ENCODE measurements around the gene ENDOD1. TPM values are rescaled to one million over a fixed set of nuclear protein-coding genes. Genes with fewer than 3 reads are reported as not detected.

The ENDOD1 gene, protein sequence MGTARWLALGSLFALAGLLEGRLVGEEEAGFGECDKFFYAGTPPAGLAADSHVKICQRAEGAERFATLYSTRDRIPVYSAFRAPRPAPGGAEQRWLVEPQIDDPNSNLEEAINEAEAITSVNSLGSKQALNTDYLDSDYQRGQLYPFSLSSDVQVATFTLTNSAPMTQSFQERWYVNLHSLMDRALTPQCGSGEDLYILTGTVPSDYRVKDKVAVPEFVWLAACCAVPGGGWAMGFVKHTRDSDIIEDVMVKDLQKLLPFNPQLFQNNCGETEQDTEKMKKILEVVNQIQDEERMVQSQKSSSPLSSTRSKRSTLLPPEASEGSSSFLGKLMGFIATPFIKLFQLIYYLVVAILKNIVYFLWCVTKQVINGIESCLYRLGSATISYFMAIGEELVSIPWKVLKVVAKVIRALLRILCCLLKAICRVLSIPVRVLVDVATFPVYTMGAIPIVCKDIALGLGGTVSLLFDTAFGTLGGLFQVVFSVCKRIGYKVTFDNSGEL
- polyA plus RNA-seq (2011; rRNA removed) (8.1 and 8.3 TPM in 2 replicates), polyA plus RNA-seq (2017; fragmentation: RNase III; extraction: RNeasy Plus Mini Kit Qiagen cat#74134 plus additional on column Dnase treatment) (8.0 to 8.8 TPM (median 8.6 TPM) in 3 replicates), polyA minus RNA-seq (2011; rRNA and poly(A)+ RNA removed) (7.4 and 7.6 TPM in 2 replicates)
- 3.3 and 4.0 TPM in 2 replicates for polyA plus RNA-seq (2012; cell fraction: cytosol; rRNA removed)
- polyA plus RNA-seq (2012; cell fraction: nucleus; rRNA removed) = 2.9 and 3.1 TPM in 2 replicates

DNA sequence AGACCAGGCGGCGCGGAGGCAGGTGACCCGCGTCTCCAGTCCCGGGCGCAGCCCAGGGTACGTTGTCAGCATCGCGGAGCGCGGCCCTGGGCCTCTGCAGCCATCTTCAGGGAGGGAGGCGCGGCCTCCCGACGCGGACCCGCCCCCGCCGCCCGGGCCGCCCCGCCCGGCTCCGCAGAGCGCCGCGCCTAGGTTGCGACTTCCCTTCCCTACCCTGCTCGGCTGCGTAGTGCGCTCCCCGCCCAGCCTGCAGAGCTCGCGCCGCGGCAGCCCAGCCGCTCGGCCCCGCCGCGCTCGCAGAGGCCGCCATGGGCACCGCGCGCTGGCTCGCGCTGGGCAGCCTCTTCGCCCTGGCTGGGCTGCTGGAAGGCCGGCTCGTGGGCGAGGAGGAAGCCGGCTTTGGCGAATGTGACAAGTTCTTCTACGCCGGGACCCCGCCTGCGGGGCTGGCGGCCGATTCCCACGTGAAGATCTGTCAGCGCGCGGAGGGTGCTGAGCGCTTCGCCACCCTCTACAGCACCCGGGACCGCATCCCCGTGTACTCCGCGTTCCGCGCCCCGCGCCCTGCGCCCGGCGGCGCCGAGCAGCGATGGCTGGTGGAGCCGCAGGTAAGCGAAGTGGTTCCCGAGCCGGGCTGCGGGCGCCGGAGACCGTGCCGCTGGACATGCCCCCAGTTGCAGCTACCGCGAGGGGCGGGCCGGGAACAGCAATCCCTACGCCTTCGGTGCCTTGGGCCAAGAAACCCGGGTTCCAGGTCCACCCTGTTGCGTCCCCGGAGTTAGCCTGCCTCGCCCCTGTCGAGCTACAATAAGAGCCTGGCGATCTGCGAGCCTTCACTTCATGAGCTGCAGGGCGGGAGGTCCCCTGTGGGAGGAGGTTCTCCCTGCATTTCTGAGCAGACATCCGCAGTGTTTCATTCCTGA is at the start of gene ENDOD1:
Gene ENDOD1, plus strand, starts transcription at position 227 of the 923 bp plus-strand sequence. Its CDS starts 82 bp downstream, at position 309.
- DNase-seq (ENCODE audit: low read depth in 1 of 2, low spot score in 1 of 2) (peak; percentile 45 to 75), FAIRE-seq (no peak), ATAC-seq (peak; percentile 92 to 95)
- Histone ChIP-seq H3K4me1 (peaks cover 24% of the 10 kb centered on the region), H3K4me3 (peak within 1 kb of the TSS; percentile 80), H3K27ac (peak within 1 kb of the TSS; percentile 84 to 96), H3K4me2 (peak within 1 kb of the TSS; percentile 84), H3K9me3 (no peaks in the 10 kb centered on the region)
- TF ChIP-seq JUN (IDR thresholded peaks at IDR 0.05) = peak in 1 of 2 experiments; percentile 67; a peak in 3 of 5 replicates
- no peak for TF ChIP-seq RARB (CRISPR knock-in tag; IDR thresholded peaks at IDR 0.05)
- peak; percentile 74 for TF ChIP-seq POLR2A (IDR thresholded peaks at IDR 0.05; ENCODE audit: low read length)
- no peak for TF ChIP-seq SREBF2 (IDR thresholded peaks at IDR 0.05)
- TF ChIP-seq, protein P1, sequence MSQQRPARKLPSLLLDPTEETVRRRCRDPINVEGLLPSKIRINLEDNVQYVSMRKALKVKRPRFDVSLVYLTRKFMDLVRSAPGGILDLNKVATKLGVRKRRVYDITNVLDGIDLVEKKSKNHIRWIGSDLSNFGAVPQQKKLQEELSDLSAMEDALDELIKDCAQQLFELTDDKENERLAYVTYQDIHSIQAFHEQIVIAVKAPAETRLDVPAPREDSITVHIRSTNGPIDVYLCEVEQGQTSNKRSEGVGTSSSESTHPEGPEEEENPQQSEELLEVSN (IDR thresholded peaks at IDR 0.05; ENCODE audit: borderline replicate concordance, low read depth) = 0 out of 2 replicates have a peak, but pooled peaks have one; percentile 32
- TF ChIP-seq, protein P2, sequence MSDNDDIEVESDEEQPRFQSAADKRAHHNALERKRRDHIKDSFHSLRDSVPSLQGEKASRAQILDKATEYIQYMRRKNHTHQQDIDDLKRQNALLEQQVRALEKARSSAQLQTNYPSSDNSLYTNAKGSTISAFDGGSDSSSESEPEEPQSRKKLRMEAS (IDR thresholded peaks at IDR 0.05) = 0 out of 2 replicates have a peak, but pooled peaks have one; percentile 19
- TF ChIP-seq, protein P3, sequence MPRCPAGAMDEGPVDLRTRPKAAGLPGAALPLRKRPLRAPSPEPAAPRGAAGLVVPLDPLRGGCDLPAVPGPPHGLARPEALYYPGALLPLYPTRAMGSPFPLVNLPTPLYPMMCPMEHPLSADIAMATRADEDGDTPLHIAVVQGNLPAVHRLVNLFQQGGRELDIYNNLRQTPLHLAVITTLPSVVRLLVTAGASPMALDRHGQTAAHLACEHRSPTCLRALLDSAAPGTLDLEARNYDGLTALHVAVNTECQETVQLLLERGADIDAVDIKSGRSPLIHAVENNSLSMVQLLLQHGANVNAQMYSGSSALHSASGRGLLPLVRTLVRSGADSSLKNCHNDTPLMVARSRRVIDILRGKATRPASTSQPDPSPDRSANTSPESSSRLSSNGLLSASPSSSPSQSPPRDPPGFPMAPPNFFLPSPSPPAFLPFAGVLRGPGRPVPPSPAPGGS (IDR thresholded peaks at IDR 0.05) = peak; percentile 33; the same call in 1 of the 3 replicates
- TF ChIP-seq CHD4 (IDR thresholded peaks at IDR 0.05; ENCODE audit: borderline replicate concordance) = no peak
- ChIA-PET CTCF (interaction anchor here (0.6 to 2.5 kb wide), 9 partner anchors 13 to 684 kb away, joined by 3 to 7 read pairs (median 5); partner anchors contain the start of gene SRSF8), POLR2A (interaction anchor here (1.0 to 2.2 kb wide), 3 partner anchors 14 to 22 kb away, joined by 5 to 29 read pairs (median 6); partner anchors contain the start of gene SRSF8)
- no CpG with 5 or more reads among the region's 106 CpGs for WGBS (ENCODE audit: missing lambda C conversion rate)

DNA sequence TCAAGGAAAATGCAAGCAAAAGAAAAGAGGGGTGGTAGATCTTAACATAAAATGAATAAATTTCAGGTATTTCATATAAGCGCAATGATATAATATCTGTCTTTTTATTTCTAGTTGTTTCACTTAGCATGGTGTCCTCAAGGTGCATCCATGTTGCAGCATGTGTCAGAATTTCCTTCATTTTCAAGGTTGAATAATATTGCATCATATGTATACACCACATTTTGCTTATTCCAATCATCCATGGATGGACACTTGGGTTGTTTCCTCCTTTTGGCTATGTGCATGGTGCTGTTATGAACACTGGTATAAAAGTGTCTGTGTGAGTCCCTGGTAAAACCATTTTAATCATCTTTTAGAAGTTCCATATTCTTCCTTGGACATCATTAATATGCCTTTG is 47.4 kb upstream of the ENDOD1 start:
- DNase-seq (ENCODE audit: low read depth in 1 of 2, low spot score in 1 of 2) (no peak), FAIRE-seq (no peak), ATAC-seq (no peak)
- Histone ChIP-seq H3K4me1 (no peaks in the 10 kb centered on the region), H3K4me3 (no peak overlapping the region), H3K27ac (no peak overlapping the region), H3K4me2 (no peak overlapping the region), H3K9me3 (no peaks in the 10 kb centered on the region)
- TF ChIP-seq, protein P4, sequence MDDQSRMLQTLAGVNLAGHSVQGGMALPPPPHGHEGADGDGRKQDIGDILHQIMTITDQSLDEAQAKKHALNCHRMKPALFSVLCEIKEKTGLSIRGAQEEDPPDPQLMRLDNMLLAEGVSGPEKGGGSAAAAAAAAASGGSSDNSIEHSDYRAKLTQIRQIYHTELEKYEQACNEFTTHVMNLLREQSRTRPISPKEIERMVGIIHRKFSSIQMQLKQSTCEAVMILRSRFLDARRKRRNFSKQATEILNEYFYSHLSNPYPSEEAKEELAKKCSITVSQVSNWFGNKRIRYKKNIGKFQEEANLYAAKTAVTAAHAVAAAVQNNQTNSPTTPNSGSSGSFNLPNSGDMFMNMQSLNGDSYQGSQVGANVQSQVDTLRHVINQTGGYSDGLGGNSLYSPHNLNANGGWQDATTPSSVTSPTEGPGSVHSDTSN (IDR thresholded peaks at IDR 0.05) = no peak
- TF ChIP-seq RAD21 (conservative IDR thresholded peaks at IDR 0.05 in 1 of 2, IDR thresholded peaks at IDR 0.05 in 1 of 2) (no peak), EHMT2 (IDR thresholded peaks at IDR 0.05; ENCODE audit: low read depth) (no peak), ZC3H11A (IDR thresholded peaks at IDR 0.05) (no peak), HEYL (CRISPR knock-in tag; IDR thresholded peaks at IDR 0.05) (no peak), TFCP2L1 (CRISPR knock-in tag; IDR thresholded peaks at IDR 0.05) (no peak), FOXS1 (CRISPR knock-in tag; IDR thresholded peaks at IDR 0.05) (no peak), CBX8 (IDR thresholded peaks at IDR 0.05) (no peak), ZSCAN20 (CRISPR knock-in tag; IDR thresholded peaks at IDR 0.05) (no peak), CEBPB (IDR thresholded peaks at IDR 0.05) (no peak), NFE2L2 (conservative IDR thresholded peaks at IDR 0.05; ENCODE audit: low read length) (no peak), CBX2 (IDR thresholded peaks at IDR 0.05; ENCODE audit: borderline replicate concordance, low read depth) (no peak), HOXB13 (CRISPR knock-in tag; IDR thresholded peaks at IDR 0.05; ENCODE audit: low read depth) (no peak), SREBF2 (IDR thresholded peaks at IDR 0.05) (no peak), EP300 (IDR thresholded peaks at IDR 0.05) (no peak), MAFK (IDR thresholded peaks at IDR 0.05; ENCODE audit: partially characterized antibody) (no peak), JUNB (IDR thresholded peaks at IDR 0.05) (no peak), HDAC2 (IDR thresholded peaks at IDR 0.05) (no peak)
- TF ChIP-seq, protein P2 (IDR thresholded peaks at IDR 0.05) = no peak
- ChIA-PET CTCF (no interaction called here), POLR2A (no interaction called here)
- 83% methylated on average over 1 of the region's 1 CpG for WGBS (ENCODE audit: missing lambda C conversion rate)

Data from A549 (cell line).